Naive thymus-derived CD4-positive, alpha-beta T cell (primary cell): ENCODE data around the gene ANXA7. TPM values are rescaled to one million over a fixed set of nuclear protein-coding genes. Genes with fewer than 3 reads are reported as not detected.

Experiments used
- ATAC-seq: fragments of 150-1000 bp; cut with Tn5 transposase; 2 replicates; pipeline ENCODE4 v1.10.0; 2021; ENCODE audit warnings: mild to moderate bottlenecking, moderate library complexity
- CTCF ChIA-PET: fragments of 350-600 bp; sonication (Branson Sonifier 250); formaldehyde crosslinking; loops from one replicate; lab custom pipeline; 2021; ENCODE audit warnings: antibody characterized with exemption; lab: Charles Lee
- POLR2A ChIA-PET: fragments of 350-600 bp; sonication (Branson Sonifier 250); formaldehyde crosslinking; loops from one replicate; lab custom pipeline; 2021; ENCODE audit warnings: antibody characterized with exemption, inconsistent platforms; lab: Charles Lee
- DNase-seq, 9 donors: peaks; one replicate each; pipeline versions ENCODE4 v3.0.0 to v3.0.0-alpha.2; 2020 to 2022; ENCODE audit warnings: mixed read lengths in 1 of 9
- H3K27ac ChIP-seq: one replicate; pipeline ENCODE4 v1.7.0; 2013; ENCODE audit warnings: mild to moderate bottlenecking, low read depth, low read length, moderate library complexity
- H3K27me3 ChIP-seq, 2 donors: one replicate each; pipeline ENCODE4 v1.7.0; 2013; ENCODE audit warnings: low read length in 2 of 2, mild to moderate bottlenecking in 2 of 2, moderate library complexity in 2 of 2; ENCODE audit not compliant: control insufficient read depth in 2 of 2, insufficient read depth in 2 of 2
- H3K36me3 ChIP-seq, 3 experiments: 1 replicate in 2 of 3; 2 replicates in 1 of 3; pipeline ENCODE4 v1.7.0; 2013; ENCODE audit warnings: low read length in 3 of 3, mild to moderate bottlenecking in 3 of 3, moderate library complexity in 1 of 3; ENCODE audit not compliant: insufficient read depth in 3 of 3, control insufficient read depth in 2 of 3
- H3K4me1 ChIP-seq, 2 donors: one replicate each; pipeline ENCODE4 v1.7.0; 2013; ENCODE audit warnings: low read length in 2 of 2, mild to moderate bottlenecking in 2 of 2, moderate library complexity in 1 of 2; ENCODE audit not compliant: control insufficient read depth in 2 of 2, insufficient read depth in 2 of 2
- H3K4me3 ChIP-seq: 2 replicates; pipeline ENCODE4 v1.7.0; 2013; ENCODE audit warnings: mild to moderate bottlenecking, low read length
- H3K9me3 ChIP-seq, 3 experiments: 1 replicate in 2 of 3; 2 replicates in 1 of 3; pipeline ENCODE4 v1.7.0; 2013; ENCODE audit warnings: low read length in 3 of 3; ENCODE audit not compliant: control insufficient read depth in 2 of 3
- H3K27ac Mint-ChIP-seq, 9 donors: one replicate each; pipeline ENCODE4 v1.8.0; 2020 to 2022; ENCODE audit warnings: mixed read lengths in 9 of 9, mild to moderate bottlenecking in 8 of 9, moderate library complexity in 5 of 9, inconsistent platforms in 2 of 9
- H3K27me3 Mint-ChIP-seq, 5 donors: one replicate each; pipeline ENCODE4 v1.8.0; 2021 to 2022; ENCODE audit warnings: mixed read lengths in 5 of 5, mild to moderate bottlenecking in 1 of 5
- H3K36me3 Mint-ChIP-seq, 5 donors: one replicate each; pipeline ENCODE4 v1.8.0; 2020 to 2022; ENCODE audit warnings: mixed read lengths in 5 of 5, mild to moderate bottlenecking in 3 of 5, inconsistent platforms in 1 of 5
- H3K4me1 Mint-ChIP-seq, 7 donors: one replicate each; pipeline ENCODE4 v1.8.0; 2020 to 2022; ENCODE audit warnings: mixed read lengths in 7 of 7, mild to moderate bottlenecking in 3 of 7, inconsistent platforms in 1 of 7
- H3K4me3 Mint-ChIP-seq, 10 donors: one replicate each; pipeline ENCODE4 v1.8.0; 2020 to 2022; ENCODE audit warnings: mild to moderate bottlenecking in 10 of 10, mixed read lengths in 10 of 10, moderate library complexity in 6 of 10, inconsistent platforms in 2 of 10
- H3K9me3 Mint-ChIP-seq, 11 donors: one replicate each; pipeline ENCODE4 v1.8.0; 2020 to 2022; ENCODE audit warnings: mixed read lengths in 11 of 11, mild to moderate bottlenecking in 4 of 11, inconsistent platforms in 1 of 11, moderate library complexity in 1 of 11
- intact Hi-C, 2 donors: fragments of 100-400 bp; cut with micrococcal nuclease; formaldehyde crosslinking; loops; one replicate each; pipeline ENCODE4 v1.15.1; 2023
- polyA plus RNA-seq, 2 donors: library from polyadenylated mRNA; unstranded; fragments of 300-500 nt; fragmentation: Illumina TruSeq; gene quantifications; one replicate each; pipeline ENCODE4 v1.2.3, GENCODE V29; 2021
- total RNA-seq, 6 experiments: library from RNA in 5 of 6; stranded (reverse) in 5 of 6; gene quantifications; 1 replicate in 5 of 6; 2 replicates in 1 of 6; pipeline ENCODE4 v1.2.3 and lab custom pipeline; 2021 to 2026

The ANXA7 gene
- total RNA-seq (100 to 1,000 TPM in 1 of 5 experiments, 10 to 100 TPM in 4; 74.8 to 118 (median 97.3) TPM), polyA plus RNA-seq (100 to 1,000 TPM; 187 to 205 TPM), total RNA-seq (lab: John Stamatoyannopoulos, UW) (88.6 reads per million, percentile 82 among the genes with 10 or more reads in this experiment)

DNA sequence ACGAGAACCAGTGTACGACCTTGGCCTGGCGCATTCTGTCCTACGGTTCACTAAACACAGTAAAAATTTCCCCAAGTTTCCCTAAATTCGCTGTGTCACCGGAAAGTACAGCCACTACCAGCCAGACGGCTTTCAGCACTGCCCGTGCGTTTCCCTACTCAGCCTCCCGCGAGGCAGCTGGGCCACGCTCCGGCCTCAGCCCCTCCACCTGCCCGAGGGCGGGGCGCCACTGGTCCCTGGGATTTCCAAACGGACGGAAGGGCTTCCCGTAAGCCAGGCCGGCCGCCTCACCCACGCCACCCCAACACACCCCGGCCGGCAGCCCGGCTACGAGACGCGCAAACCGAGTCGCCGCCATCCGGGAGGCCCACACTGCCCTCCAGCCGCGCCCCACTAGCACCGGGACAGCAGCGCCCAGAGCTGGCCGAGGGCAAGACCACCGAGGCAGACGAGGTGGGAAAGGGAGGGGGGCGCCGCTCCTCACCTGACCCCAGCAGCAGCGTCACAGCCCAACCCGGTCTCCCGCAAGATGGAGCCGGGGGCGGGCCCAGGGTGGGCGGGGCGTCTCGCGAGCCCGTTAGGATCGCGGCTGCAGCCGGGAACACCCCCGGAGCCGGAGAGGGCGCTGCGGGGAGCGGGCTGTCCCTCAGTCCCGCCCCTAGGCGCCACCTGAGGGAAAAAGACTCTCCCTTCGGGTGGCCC, at the start of gene ANXA7:
Gene ANXA7 (minus strand): TSS at position 531 of the 702 bp plus-strand sequence. CDS start 13,202 bp downstream, outside the sequence.
- ATAC-seq, result peak; percentile 99
- DNase-seq, result peak; percentile 78 to 93 (median 85)
- Histone ChIP-seq H3K4me3 (peak within 1 kb of the TSS; percentile 78), H3K4me1 (peaks cover 8 to 16% of the 10 kb centered on the region in 2 donors), H3K27me3 (no peaks in the 10 kb centered on the region), H3K27ac (peak within 1 kb of the TSS; percentile 98), H3K9me3 (no peaks in the 10 kb centered on the region), H3K36me3 (peaks cover 0 to 8% (median 0%) of the 10 kb centered on the region in 3 experiments)
- ChIA-PET CTCF (interaction anchor here (0.6 to 1.1 kb wide), 2 partner anchors 18 to 19 kb away, joined by 3 to 4 read pairs; no protein-coding TSS in a partner anchor), POLR2A (interaction anchor here (0.5 to 3.3 kb wide), 12 partner anchors 10 to 1048 kb away, joined by 3 to 22 read pairs (median 4); partner anchors contain the start of genes CFAP70, MRPS16 and PPP3CB)
- intact Hi-C loops, result loop anchor here (1.0 to 10.0 kb wide), 11 partner anchors 55 to 1819 kb away; partner anchors contain the start of genes CFAP70 (in 2 of the 2), MRPS16 (in 2 of the 2), SEC24C (in 2 of the 2) and CAMK2G (in 1 of the 2)
- peaks cover 39 to 60% (median 53%) of the 10 kb centered on the region in 7 donors for H3K4me1 Mint-ChIP-seq
- peak within 1 kb of the TSS; percentile 82 to 97 (median 94) for H3K4me3 Mint-ChIP-seq
- peaks cover 0 to 2% (median 0%) of the 10 kb centered on the region in 11 donors for H3K9me3 Mint-ChIP-seq
- peak within 1 kb of the TSS; percentile 83 to 95 (median 90) for H3K27ac Mint-ChIP-seq
- H3K27me3 Mint-ChIP-seq, result peaks cover 0 to 4% (median 0%) of the 10 kb centered on the region in 5 donors
- H3K36me3 Mint-ChIP-seq, result peaks cover 0 to 10% (median 0%) of the 10 kb centered on the region in 5 donors

DNA sequence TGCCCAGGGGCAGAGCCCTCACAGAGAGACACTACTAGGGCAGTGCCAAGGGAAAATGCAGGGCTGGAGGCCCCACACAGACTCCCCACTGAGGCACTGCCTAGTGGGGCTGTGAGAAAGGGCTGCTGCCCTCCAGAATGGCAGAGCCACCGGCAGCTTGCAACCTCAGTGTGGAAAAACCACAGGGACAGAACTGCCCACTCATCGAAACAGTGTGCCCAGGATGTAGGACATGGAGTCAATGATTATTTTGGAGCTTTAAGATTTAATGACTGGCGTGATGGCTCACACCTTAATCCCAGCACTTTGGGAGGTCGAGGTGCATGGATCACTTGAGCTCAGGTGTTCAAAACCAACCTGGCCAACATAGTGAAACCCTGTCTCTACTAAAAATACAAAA, 47.0 kb upstream of the ANXA7 start:
- ChIA-PET POLR2A (no interaction called here), CTCF (no interaction called here)
- intact Hi-C loops, result no loop called here
- Mint-ChIP-seq H3K27ac (no peak overlapping the region), H3K4me3 (no peak overlapping the region), H3K27me3 (no peaks in the 10 kb centered on the region), H3K9me3 (peaks cover 0 to 1% (median 0%) of the 10 kb centered on the region in 11 donors), H3K4me1 (peaks cover 0 to 18% (median 8%) of the 10 kb centered on the region in 7 donors), H3K36me3 (peaks cover 0 to 40% (median 26%) of the 10 kb centered on the region in 5 donors)
- Histone ChIP-seq H3K27me3 (no peaks in the 10 kb centered on the region), H3K9me3 (no peaks in the 10 kb centered on the region), H3K4me3 (no peak overlapping the region), H3K36me3 (peaks cover 0 to 23% (median 9%) of the 10 kb centered on the region in 3 experiments), H3K4me1 (no peaks in the 10 kb centered on the region), H3K27ac (no peak overlapping the region)
- no peak for DNase-seq
- ATAC-seq, result no peak

DNA sequence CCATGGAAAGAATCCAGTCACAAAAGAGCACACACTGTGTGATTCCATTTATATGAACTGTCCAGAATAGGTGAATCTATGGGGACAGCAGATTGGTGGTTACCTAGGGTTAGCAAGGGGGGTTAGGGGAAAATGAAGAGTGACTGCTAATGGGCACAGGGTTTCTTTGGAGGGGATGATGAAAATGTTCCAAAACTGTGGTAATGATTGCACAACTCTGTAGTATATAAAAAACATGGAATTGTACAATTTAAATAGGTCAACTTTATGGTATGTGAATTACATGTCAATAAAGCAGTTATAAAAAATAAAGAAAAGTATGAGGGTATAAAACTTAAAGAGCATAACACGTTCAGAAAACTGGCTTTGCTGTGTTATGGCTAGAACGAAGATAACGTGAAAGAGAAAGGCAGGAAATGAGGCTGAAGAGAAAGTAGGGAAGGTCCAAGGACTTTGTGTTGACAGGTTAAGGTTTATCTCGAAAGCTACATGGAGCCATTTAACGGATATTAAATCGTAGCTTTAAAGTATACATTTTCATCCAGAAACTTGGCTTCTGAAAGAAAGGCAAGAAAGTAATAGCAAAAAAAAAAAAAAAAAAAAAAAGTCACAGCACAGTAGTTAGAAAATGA, 45.9 kb upstream of the ANXA7 start:
- H3K36me3 Mint-ChIP-seq, result peaks cover 4 to 40% (median 25%) of the 10 kb centered on the region in 5 donors
- DNase-seq (no peak), ATAC-seq (no peak)
- Histone ChIP-seq H3K4me1 (no peaks in the 10 kb centered on the region), H3K9me3 (no peaks in the 10 kb centered on the region), H3K4me3 (no peak overlapping the region), H3K27ac (no peak overlapping the region), H3K27me3 (no peaks in the 10 kb centered on the region), H3K36me3 (peaks cover 0 to 13% (median 0%) of the 10 kb centered on the region in 3 experiments)
- peaks cover 0 to 1% (median 0%) of the 10 kb centered on the region in 11 donors for H3K9me3 Mint-ChIP-seq
- ChIA-PET POLR2A (no interaction called here), CTCF (no interaction called here)
- H3K4me3 Mint-ChIP-seq, result no peak overlapping the region
- H3K27me3 Mint-ChIP-seq, result no peaks in the 10 kb centered on the region
- H3K27ac Mint-ChIP-seq, result peak overlapping the region in 2 of 9 donors; percentile 17 to 29
- H3K4me1 Mint-ChIP-seq, result peaks cover 0 to 23% (median 8%) of the 10 kb centered on the region in 7 donors
- intact Hi-C loops, result no loop called here

DNA sequence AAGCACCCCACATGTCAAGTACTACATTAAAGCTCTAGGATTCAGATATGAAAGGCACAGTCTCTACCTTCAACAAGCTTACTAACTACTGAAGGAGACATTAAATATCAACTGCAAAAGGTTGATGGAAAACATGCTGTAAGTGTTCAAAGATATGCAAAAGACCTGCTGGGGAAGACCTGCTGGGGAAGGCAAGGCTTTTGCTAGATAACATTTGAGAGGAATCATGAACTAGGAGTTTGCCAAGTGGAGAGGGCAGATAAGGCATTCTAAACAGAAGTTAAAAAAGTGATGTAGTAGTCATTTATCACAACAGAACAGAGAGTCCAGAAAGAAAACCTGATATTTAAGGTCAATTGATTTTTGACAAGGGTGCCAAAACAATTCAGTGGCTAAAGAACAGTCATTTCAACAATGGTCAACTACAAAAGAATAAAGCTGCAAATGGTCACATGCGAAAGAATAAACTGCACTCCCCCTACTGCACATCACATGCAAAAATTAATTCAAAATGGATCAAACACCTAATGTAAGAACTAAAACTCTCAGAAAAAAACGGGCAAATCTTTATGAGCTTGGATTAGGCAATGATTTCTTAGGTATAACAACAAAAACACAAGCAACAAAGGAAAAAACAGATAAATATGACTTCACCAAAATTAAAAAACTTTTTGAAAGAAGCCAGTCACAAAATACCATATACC, 42.5 kb upstream of the ANXA7 start:
- Mint-ChIP-seq H3K4me3 (no peak overlapping the region), H3K27ac (peak overlapping the region in 2 of 9 donors; percentile 26 to 34), H3K4me1 (peaks cover 0 to 16% (median 8%) of the 10 kb centered on the region in 7 donors), H3K9me3 (no peaks in the 10 kb centered on the region), H3K27me3 (no peaks in the 10 kb centered on the region), H3K36me3 (peaks cover 4 to 37% (median 24%) of the 10 kb centered on the region in 5 donors)
- ATAC-seq, result no peak
- no peaks in the 10 kb centered on the region for H3K4me1 ChIP-seq
- H3K27me3 ChIP-seq, result no peaks in the 10 kb centered on the region
- intact Hi-C loops, result no loop called here
- no peak overlapping the region for H3K27ac ChIP-seq
- ChIA-PET POLR2A (no interaction called here), CTCF (interaction anchor here (0.9 kb wide), 1 partner anchor 54 kb away, joined by 3 read pairs; no protein-coding TSS in a partner anchor)
- no peaks in the 10 kb centered on the region for H3K9me3 ChIP-seq
- H3K4me3 ChIP-seq, result no peak overlapping the region
- no peak for DNase-seq
- H3K36me3 ChIP-seq, result peaks cover 0 to 8% (median 6%) of the 10 kb centered on the region in 3 experiments

DNA sequence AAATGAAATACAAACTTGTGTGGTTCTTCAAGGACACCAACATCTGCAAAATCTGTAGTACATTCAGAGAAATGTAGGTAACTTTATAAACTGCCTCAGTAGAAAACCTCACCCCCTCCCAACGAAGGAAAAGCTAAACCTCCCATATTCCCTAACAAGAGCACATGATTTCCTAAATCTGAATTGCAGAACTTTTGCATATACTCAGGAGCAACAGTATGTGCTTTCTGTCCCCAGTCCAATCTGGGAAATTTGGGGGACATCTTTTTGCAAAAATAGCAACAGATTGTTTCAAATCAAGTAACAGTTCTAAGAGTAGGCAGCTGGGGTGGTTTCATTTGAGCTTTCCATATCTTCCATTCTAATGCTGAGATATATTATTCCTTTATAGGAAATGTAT, 35.3 kb upstream of the ANXA7 start:
- H3K27me3 Mint-ChIP-seq, result no peaks in the 10 kb centered on the region
- no peak overlapping the region for H3K4me3 Mint-ChIP-seq

DNA sequence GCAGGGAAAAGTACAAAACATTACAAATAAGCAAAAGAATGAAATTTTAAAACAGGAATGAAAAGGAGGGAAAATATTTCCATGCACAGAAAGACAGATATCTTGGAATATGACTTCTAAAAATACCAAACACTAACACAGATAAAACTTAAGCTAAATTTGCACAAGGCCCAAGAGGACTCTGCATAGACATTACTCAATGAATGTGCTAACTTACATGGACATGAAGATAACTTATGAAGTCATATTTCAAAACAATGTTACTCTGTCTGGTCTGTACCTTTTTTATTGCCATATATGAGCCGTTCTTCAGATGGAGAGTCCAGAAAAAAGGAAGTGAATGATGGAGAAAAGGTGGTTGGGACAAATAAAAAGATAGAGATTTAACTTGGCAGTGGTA, 34.5 kb upstream of the ANXA7 start:
- no peak overlapping the region for H3K27ac ChIP-seq
- peak overlapping the region in 2 of 9 donors; percentile 1 to 2 for H3K27ac Mint-ChIP-seq
- no peaks in the 10 kb centered on the region for H3K9me3 ChIP-seq
- no peak for DNase-seq
- H3K4me3 ChIP-seq, result no peak overlapping the region
- intact Hi-C loops, result no loop called here
- H3K4me1 ChIP-seq, result no peaks in the 10 kb centered on the region
- ChIA-PET POLR2A (interaction anchor here (0.8 to 1.4 kb wide), 2 partner anchors 48 to 52 kb away, joined by 3 read pairs; partner anchors contain the start of gene PPP3CB), CTCF (no interaction called here)
- peaks cover 4 to 36% (median 9%) of the 10 kb centered on the region in 5 donors for H3K36me3 Mint-ChIP-seq
- peaks cover 0 to 29% (median 14%) of the 10 kb centered on the region in 3 experiments for H3K36me3 ChIP-seq
- ATAC-seq, result no peak
- no peaks in the 10 kb centered on the region for H3K9me3 Mint-ChIP-seq
- H3K4me3 Mint-ChIP-seq, result no peak overlapping the region
- H3K27me3 Mint-ChIP-seq, result no peaks in the 10 kb centered on the region
- no peaks in the 10 kb centered on the region for H3K27me3 ChIP-seq
- H3K4me1 Mint-ChIP-seq, result peaks cover 0 to 8% (median 2%) of the 10 kb centered on the region in 7 donors

More for the DNA sequence above, 35.3 kb upstream of the ANXA7 start:
- Histone ChIP-seq H3K27ac (no peak overlapping the region), H3K27me3 (no peaks in the 10 kb centered on the region), H3K36me3 (peaks cover 4 to 23% (median 14%) of the 10 kb centered on the region in 3 experiments), H3K4me3 (no peak overlapping the region), H3K9me3 (no peaks in the 10 kb centered on the region), H3K4me1 (no peaks in the 10 kb centered on the region)
- CTCF ChIA-PET, result no interaction called here
- no peaks in the 10 kb centered on the region for H3K9me3 Mint-ChIP-seq
- intact Hi-C loops, result no loop called here
- peaks cover 0 to 8% (median 2%) of the 10 kb centered on the region in 7 donors for H3K4me1 Mint-ChIP-seq
- peak overlapping the region in 1 of 9 donors; percentile 15 for H3K27ac Mint-ChIP-seq
- DNase-seq (no peak), ATAC-seq (no peak)
- peaks cover 4 to 40% (median 10%) of the 10 kb centered on the region in 5 donors for H3K36me3 Mint-ChIP-seq
- POLR2A ChIA-PET, result no interaction called here
